Right ventricle myocardium inferior (tissue), 1 donor: Measurements from ENCODE around the gene DDX1. TPM values are rescaled to one million over a fixed set of nuclear protein-coding genes. Genes with fewer than 3 reads are reported as not detected.

Experiments used
- ATAC-seq: fragments of 200-7000 bp; cut with Tn5 transposase; one replicate; pipeline ENCODE4 v1.9.1; 2020; ENCODE audit warnings: mild to moderate bottlenecking, moderate library complexity
- DNase-seq: peaks from one replicate; pipeline ENCODE4 v3.0.0; 2021; ENCODE audit errors: missing footprints
- intact Hi-C: fragments of 100-400 bp; cut with DNase I; formaldehyde crosslinking; loops from one replicate; pipeline ENCODE4 v1.11.0; 2022
- total RNA-seq: library from RNA; stranded (reverse); fragmentation: NEBNext Ultra II Directional; extraction: Animal tissue kit (Norgen Biotek cat#: 25700); gene quantifications from one replicate; pipeline ENCODE4 v1.2.1, GENCODE V29; 2021
- donor health status: DM: no; HTN: yes; CAD: no; lungs with severe emphysema.

Gene DDX1
- total RNA-seq, 1 donor from 2014 or later, result 142 TPM

DNA sequence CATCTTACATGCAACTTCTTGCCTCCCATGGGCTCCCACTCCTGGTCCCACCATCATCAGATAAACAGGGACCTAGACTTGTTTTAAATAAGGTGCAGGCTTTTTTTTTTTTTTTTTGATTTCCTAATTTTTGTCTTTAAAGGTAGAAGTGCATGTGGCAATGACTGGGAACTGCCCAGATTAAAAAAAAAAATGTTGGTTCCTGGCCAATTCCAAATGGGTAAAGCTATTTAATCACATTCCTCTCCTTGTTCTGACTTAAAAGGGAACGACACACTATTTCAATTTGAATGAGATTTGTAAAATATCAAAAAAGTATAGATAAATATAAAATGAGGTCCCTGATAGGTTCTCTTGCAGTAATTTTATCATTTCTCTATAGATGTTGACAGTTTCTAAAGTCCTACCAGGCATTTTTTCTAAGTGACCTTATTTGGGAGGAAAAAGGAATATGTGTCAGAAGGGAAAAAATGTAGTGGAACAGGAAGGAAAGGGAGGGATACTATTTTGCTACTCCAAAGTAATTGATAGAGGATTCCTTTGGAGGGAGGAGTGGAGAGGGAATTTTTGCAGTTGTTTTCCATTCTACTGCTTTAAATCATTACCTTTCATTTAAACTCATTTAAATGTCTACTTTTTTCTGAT lies 43.3 kb downstream of the DDX1 start:
- intact Hi-C loops, result loop anchor here (5.0 to 10.0 kb wide), 4 partner anchors 277 to 1120 kb away; no protein-coding TSS in a partner anchor
- ATAC-seq, result no peak
- DNase-seq, result no peak

DNA sequence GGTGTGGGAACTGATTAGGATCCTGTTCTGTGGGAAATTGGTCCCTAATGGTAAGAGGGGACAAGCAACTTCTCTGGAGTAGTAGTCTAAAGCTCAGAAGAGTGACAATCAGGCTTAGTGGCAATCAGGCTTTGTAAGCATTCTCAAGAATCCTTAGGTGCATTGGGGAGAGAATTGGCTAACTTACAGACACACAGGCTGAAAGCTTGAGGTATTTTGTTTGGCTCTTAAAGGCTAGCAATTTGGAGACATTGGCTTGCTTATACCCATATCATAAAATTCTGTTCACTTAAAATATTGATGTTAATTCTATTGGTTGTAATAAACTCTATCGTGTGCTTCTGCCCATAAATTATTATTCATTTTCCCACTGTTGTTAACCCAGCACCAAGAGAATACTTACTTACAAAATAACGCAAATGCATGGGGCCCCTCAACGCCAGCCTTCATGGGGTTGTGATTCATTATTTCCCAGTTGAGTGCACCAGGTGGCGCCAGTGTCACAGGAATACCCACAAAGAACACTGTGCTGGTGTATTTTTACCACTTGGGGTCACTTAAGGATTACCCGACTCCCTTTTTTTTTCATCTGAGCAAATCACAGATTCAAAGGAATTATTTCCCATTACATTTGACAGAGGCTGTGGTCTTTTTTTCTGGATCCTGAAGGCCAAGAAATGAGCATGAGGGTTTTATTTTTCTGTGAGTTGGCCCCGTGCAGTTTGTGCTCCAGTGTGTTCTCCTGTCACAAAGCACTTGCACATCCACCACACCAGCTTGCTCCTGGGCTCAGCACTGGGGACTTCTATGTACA lies 45.5 kb downstream of the DDX1 start:
- no peak for DNase-seq
- peak; percentile 88 for ATAC-seq
- intact Hi-C loops, result loop anchor here (1.0 to 10.0 kb wide), 7 partner anchors 275 to 1118 kb away; no protein-coding TSS in a partner anchor

GRCh38 chr2:15638720-15639119 lies 47.1 kb downstream of the DDX1 start:
- DNase-seq, result no peak
- no peak for ATAC-seq
- intact Hi-C loops, result loop anchor here (2.0 to 10.0 kb wide), 5 partner anchors 274 to 1116 kb away; partner anchors contain the start of gene MYCN

GRCh38 chr2:15639323-15640251 lies 47.9 kb downstream of the DDX1 start:
- intact Hi-C loops, result loop anchor here (2.0 to 10.0 kb wide), 6 partner anchors 108 to 1115 kb away; partner anchors contain the start of gene MYCN
- no peak for DNase-seq
- ATAC-seq, result no peak

DNA sequence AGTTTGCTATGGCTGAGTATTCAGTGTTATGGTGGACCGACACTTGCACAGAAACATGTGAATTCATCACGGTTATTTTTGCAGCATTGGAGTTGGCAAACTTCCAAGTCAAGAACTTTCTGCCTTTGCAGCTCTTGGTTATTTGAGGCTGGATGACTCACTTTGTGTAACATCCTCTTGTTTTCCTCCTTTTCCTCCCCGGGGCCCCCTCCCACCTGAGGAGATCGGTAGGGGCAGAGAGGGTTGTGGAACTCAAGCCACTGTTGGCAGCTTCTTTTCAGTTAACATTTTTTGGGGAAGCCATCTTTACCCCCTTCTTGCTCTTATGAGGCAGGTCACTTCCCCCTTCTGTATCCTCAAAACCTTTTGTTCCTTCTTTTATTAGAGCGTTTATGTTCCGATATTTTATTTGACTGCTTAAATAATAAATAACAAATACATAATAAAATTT lies 48.6 kb downstream of the DDX1 start:
- ATAC-seq (no peak), DNase-seq (no peak)
- intact Hi-C loops, result loop anchor here (5.0 kb wide), 1 partner anchor 107 kb away; no protein-coding TSS in a partner anchor

- ATAC-seq (no peak), DNase-seq (no peak)
- intact Hi-C loops, result loop anchor here (5.0 kb wide), 1 partner anchor 107 kb away; no protein-coding TSS in a partner anchor
Measured at GRCh38 chr2:15640784-15641183, 49.1 kb downstream of the DDX1 start.

GRCh38 chr2:15641530-15641982 lies 49.9 kb downstream of the DDX1 start:
- DNase-seq (no peak), ATAC-seq (no peak)
- intact Hi-C loops, result loop anchor here (5.0 kb wide), 1 partner anchor 106 kb away; no protein-coding TSS in a partner anchor

- intact Hi-C loops, result loop anchor here (5.0 kb wide), 1 partner anchor 105 kb away; no protein-coding TSS in a partner anchor
- DNase-seq (no peak), ATAC-seq (no peak)
Measured at GRCh38 chr2:15642011-15642814, 50.5 kb downstream of the DDX1 start.

DNA sequence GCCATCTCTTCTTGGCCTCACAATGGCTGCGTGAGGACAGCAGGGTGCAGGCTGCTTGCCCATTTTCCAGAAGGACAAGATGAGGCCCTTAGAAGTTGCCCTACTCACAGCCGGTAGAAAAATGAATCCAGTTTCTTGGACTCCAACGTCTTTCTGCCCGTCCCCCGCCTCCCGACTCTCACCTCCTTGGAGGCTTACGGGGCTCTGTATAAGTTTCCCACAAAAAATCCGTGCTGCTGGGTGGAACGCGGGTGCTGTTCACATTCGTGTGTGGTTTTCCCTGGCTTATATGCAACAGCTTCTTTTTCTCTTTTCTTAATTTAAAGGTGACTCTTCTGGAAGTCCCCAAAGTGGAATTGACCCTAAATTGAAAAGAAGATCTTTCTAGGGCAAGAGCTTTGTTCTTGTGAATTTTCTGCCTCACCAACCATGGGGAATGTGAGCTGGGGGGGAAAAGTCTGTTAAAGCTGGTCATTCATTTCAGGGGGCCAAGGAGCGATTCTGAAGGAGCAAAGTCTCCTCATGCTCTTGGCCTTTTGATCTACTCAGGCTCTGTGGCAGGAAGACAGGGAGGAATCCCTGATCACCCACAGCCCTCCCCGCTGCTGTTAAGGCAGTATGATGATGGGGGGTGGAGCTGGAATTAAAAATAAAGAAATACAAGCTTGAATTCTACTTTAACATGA lies 51.3 kb downstream of the DDX1 start:
- no peak for ATAC-seq
- no peak for DNase-seq
- intact Hi-C loops, result loop anchor here (5.0 kb wide), 1 partner anchor 104 kb away; no protein-coding TSS in a partner anchor

- ATAC-seq (no peak), DNase-seq (no peak)
- intact Hi-C loops, result loop anchor here (5.0 kb wide), 1 partner anchor 103 kb away; no protein-coding TSS in a partner anchor
Measured at GRCh38 chr2:15643791-15644585, 52.3 kb downstream of the DDX1 start.

- ATAC-seq (no peak), DNase-seq (no peak)
- intact Hi-C loops, result no loop called here
Measured at GRCh38 chr2:15645300-15645699, 53.6 kb downstream of the DDX1 start.

- intact Hi-C loops, result no loop called here
- ATAC-seq, result peak; percentile 34
- no peak for DNase-seq
Measured at GRCh38 chr2:15645720-15646385, 54.2 kb downstream of the DDX1 start.

GRCh38 chr2:15646661-15647060 lies 55.0 kb downstream of the DDX1 start:
- ATAC-seq (no peak), DNase-seq (no peak)
- intact Hi-C loops, result no loop called here

- intact Hi-C loops, result no loop called here
- ATAC-seq (no peak), DNase-seq (no peak)
Measured at GRCh38 chr2:15647622-15648590, 56.2 kb downstream of the DDX1 start.
